K562 (cell line): ENCODE data around the gene RNF138. TPM values are rescaled to one million over a fixed set of nuclear protein-coding genes. Genes with fewer than 3 reads are reported as not detected.

Experiments used
- BCOR ChIP-seq: fragments of 450-650 bp; IDR thresholded peaks from 2 replicates; pipeline ENCODE4 v1.6.1; 2016
- BHLHE40 ChIP-seq: IDR thresholded peaks from 2 replicates; pipeline ENCODE4 v1.6.1; 2011; ENCODE audit warnings: low read length, improper control_type of control experiment
- BRF1 ChIP-seq: IDR thresholded peaks from 3 replicates; pipeline ENCODE4 v1.6.1; 2011; ENCODE audit warnings: borderline replicate concordance, mild to moderate bottlenecking; ENCODE audit not compliant: insufficient read length; ENCODE audit errors: extremely low read depth
- EHMT2 ChIP-seq: fragments of 450-650 bp; IDR thresholded peaks from 2 replicates; pipeline ENCODE4 v1.6.1; 2018; ENCODE audit warnings: antibody characterized with exemption
- HNRNPUL1 ChIP-seq: fragments of 200-400 bp; formaldehyde crosslinking; IDR thresholded peaks from 2 replicates; pipeline ENCODE4 v1.6.1; 2017; ENCODE audit warnings: low read length
- PTRF ChIP-seq: fragments of 450-650 bp; IDR thresholded peaks from 2 replicates; pipeline ENCODE4 v1.6.1; 2016; ENCODE audit warnings: mild to moderate bottlenecking, missing genetic modification characterization, missing compliant biosample characterization
- RFX7 ChIP-seq: fragments of 250-450 bp; sonication (Bioruptor Pico); IDR thresholded peaks from 2 replicates; pipeline ENCODE4 v1.5.1; 2021; ENCODE audit warnings: mild to moderate bottlenecking
- ZNF133 ChIP-seq: fragments of 250-450 bp; sonication (Bioruptor Pico); IDR thresholded peaks from 2 replicates; pipeline ENCODE4 v1.4.0; 2020; ENCODE audit warnings: mild to moderate bottlenecking
- ZNF282 ChIP-seq: sonication (generic); formaldehyde crosslinking; IDR thresholded peaks from 2 replicates; pipeline ENCODE4 v1.8.1; 2023; ENCODE audit warnings: missing genetic modification reagents
- polyA plus RNA-seq, 8 experiments: library from polyadenylated mRNA; depleted of rRNA in 4 of 8; stranded (reverse) in 5 of 8; unstranded in 3 of 8; fragments of >200 nt; fragmentation: Nextera tagmentation in 2 of 8; fragmentation: Illumina TruSeq in 1 of 8; extraction: Ambion mirVana in 2 of 8; extraction: Trizol in 1 of 8; gene quantifications; 2 replicates each; pipeline versions ENCODE4 v1.2.1 to v1.2.3, GENCODE V29; 2011 to 2014; ENCODE audit warnings: inconsistent platforms in 1 of 8, missing spikeins in 1 of 8
- total RNA-seq, 7 experiments: library from RNA; depleted of rRNA in 6 of 7; stranded (reverse); fragments of >200 nt in 6 of 7; fragmentation: Illumina TruSeq in 2 of 7; extraction: Trizol in 2 of 7; gene quantifications; 2 replicates each; pipeline versions ENCODE4 v1.2.1 to v1.2.3, GENCODE V29; 2011 to 2021; ENCODE audit warnings: low replicate concordance in 1 of 7
- TF ChIP-seq, protein P1 (sequence below), 2 experiments: IDR thresholded peaks; 2 replicates each; pipeline ENCODE4 v1.6.1; 2012; ENCODE audit warnings: improper control_type of control experiment in 2 of 2, low read depth in 2 of 2, low read length in 2 of 2, borderline replicate concordance in 1 of 2
- TF ChIP-seq, protein P2 (sequence below): fragments of 450-650 bp; IDR thresholded peaks from 2 replicates; pipeline ENCODE4 v1.6.1; 2018; ENCODE audit not compliant: partially characterized antibody
- TF ChIP-seq, protein P3 (sequence below): fragments of 200-400 bp; formaldehyde crosslinking; IDR thresholded peaks from 2 replicates; pipeline ENCODE4 v1.6.1; 2017; ENCODE audit warnings: mild to moderate bottlenecking, low read depth, low read length, moderate library complexity
- TF ChIP-seq, protein P4 (sequence below): sonication (generic); formaldehyde crosslinking; IDR thresholded peaks from 2 replicates; pipeline ENCODE4 v1.4.0; 2020; ENCODE audit warnings: mild to moderate bottlenecking, missing genetic modification reagents
- TF ChIP-seq, protein P5 (sequence below): fragments of 250-450 bp; sonication (Bioruptor Pico); IDR thresholded peaks from 2 replicates; pipeline ENCODE4 v1.5.1; 2021; ENCODE audit warnings: mild to moderate bottlenecking

RNF138 gene
- total and polyA plus RNA-seq, 9 of the 15 experiments (the other 6 are each of a cell fraction or from before 2014, with no cell fraction given): 47.6 to 100 (median 62.5) TPM

DNA sequence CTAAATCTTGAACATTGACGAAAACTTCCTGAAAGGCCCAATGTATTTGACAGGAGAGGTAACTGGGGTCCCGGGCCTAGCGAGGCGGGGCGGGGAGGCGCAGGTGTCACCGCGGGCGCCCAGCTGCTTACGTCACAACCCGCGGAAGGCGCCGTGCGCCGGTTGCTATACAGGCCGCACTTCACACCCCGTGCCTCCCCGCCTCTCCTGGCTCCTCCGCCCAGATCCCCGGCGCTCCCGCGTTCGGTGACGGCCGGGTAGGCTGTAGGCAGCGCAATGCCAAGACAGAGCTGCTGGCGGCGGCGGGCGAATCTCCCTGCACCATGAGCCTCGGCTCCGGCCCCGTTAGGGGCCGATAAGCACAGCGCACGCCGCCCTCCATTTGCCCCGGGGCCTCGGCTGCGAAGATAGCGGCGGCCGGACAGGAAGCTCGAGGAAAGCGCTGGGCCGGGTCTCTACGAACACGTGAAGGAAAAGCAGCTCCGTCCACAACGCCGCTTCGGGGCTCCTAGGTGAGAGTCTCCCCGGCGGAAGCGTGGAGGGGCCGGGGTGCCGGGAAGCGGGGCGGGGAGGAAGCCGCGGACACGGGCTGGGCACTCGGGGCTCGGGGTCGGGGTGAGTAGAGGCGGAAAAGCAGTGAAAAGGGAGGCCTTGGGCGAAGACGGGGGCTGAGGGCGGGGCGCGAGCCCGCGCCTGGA, at the start of gene RNF138 (continued):
- TF ChIP-seq, protein P1, sequence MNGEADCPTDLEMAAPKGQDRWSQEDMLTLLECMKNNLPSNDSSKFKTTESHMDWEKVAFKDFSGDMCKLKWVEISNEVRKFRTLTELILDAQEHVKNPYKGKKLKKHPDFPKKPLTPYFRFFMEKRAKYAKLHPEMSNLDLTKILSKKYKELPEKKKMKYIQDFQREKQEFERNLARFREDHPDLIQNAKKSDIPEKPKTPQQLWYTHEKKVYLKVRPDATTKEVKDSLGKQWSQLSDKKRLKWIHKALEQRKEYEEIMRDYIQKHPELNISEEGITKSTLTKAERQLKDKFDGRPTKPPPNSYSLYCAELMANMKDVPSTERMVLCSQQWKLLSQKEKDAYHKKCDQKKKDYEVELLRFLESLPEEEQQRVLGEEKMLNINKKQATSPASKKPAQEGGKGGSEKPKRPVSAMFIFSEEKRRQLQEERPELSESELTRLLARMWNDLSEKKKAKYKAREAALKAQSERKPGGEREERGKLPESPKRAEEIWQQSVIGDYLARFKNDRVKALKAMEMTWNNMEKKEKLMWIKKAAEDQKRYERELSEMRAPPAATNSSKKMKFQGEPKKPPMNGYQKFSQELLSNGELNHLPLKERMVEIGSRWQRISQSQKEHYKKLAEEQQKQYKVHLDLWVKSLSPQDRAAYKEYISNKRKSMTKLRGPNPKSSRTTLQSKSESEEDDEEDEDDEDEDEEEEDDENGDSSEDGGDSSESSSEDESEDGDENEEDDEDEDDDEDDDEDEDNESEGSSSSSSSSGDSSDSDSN (IDR thresholded peaks at IDR 0.05; ENCODE audit: borderline replicate concordance in 1 of 2, low read depth in 2 of 2, low read length in 2 of 2): peak in 1 of 2 experiments; percentile 61; a peak in 1 of 4 replicates
- TF ChIP-seq HNRNPUL1 (no peak), BRF1 (no peak), PTRF (tag) (no peak), BCOR (0 out of 2 replicates have a peak, but pooled peaks have one; percentile 40), EHMT2 (no peak), RFX7 (CRISPR knock-in tag) (no peak), ZNF282 (CRISPR knock-in tag) (0 out of 2 replicates have a peak, but pooled peaks have one; percentile 68), ZNF133 (CRISPR knock-in tag) (no peak), BHLHE40 (no peak; the same call in 1 of the 2 replicates)
- TF ChIP-seq, protein P2, sequence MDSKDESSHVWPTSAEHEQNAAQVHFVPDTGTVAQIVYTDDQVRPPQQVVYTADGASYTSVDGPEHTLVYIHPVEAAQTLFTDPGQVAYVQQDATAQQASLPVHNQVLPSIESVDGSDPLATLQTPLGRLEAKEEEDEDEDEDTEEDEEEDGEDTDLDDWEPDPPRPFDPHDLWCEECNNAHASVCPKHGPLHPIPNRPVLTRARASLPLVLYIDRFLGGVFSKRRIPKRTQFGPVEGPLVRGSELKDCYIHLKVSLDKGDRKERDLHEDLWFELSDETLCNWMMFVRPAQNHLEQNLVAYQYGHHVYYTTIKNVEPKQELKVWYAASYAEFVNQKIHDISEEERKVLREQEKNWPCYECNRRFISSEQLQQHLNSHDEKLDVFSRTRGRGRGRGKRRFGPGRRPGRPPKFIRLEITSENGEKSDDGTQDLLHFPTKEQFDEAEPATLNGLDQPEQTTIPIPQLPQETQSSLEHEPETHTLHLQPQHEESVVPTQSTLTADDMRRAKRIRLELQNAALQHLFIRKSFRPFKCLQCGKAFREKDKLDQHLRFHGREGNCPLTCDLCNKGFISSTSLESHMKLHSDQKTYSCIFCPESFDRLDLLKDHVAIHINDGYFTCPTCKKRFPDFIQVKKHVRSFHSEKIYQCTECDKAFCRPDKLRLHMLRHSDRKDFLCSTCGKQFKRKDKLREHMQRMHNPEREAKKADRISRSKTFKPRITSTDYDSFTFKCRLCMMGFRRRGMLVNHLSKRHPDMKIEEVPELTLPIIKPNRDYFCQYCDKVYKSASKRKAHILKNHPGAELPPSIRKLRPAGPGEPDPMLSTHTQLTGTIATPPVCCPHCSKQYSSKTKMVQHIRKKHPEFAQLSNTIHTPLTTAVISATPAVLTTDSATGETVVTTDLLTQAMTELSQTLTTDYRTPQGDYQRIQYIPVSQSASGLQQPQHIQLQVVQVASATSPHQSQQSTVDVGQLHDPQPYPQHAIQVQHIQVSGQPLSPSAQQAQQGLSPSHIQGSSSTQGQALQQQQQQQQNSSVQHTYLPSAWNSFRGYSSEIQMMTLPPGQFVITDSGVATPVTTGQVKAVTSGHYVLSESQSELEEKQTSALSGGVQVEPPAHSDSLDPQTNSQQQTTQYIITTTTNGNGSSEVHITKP: no peak
- TF ChIP-seq, protein P3, sequence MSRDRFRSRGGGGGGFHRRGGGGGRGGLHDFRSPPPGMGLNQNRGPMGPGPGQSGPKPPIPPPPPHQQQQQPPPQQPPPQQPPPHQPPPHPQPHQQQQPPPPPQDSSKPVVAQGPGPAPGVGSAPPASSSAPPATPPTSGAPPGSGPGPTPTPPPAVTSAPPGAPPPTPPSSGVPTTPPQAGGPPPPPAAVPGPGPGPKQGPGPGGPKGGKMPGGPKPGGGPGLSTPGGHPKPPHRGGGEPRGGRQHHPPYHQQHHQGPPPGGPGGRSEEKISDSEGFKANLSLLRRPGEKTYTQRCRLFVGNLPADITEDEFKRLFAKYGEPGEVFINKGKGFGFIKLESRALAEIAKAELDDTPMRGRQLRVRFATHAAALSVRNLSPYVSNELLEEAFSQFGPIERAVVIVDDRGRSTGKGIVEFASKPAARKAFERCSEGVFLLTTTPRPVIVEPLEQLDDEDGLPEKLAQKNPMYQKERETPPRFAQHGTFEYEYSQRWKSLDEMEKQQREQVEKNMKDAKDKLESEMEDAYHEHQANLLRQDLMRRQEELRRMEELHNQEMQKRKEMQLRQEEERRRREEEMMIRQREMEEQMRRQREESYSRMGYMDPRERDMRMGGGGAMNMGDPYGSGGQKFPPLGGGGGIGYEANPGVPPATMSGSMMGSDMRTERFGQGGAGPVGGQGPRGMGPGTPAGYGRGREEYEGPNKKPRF: no peak
- TF ChIP-seq, protein P4, sequence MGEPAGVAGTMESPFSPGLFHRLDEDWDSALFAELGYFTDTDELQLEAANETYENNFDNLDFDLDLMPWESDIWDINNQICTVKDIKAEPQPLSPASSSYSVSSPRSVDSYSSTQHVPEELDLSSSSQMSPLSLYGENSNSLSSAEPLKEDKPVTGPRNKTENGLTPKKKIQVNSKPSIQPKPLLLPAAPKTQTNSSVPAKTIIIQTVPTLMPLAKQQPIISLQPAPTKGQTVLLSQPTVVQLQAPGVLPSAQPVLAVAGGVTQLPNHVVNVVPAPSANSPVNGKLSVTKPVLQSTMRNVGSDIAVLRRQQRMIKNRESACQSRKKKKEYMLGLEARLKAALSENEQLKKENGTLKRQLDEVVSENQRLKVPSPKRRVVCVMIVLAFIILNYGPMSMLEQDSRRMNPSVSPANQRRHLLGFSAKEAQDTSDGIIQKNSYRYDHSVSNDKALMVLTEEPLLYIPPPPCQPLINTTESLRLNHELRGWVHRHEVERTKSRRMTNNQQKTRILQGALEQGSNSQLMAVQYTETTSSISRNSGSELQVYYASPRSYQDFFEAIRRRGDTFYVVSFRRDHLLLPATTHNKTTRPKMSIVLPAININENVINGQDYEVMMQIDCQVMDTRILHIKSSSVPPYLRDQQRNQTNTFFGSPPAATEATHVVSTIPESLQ (CRISPR knock-in tag): peak; percentile 60; the same call in 1 of the 2 replicates
- TF ChIP-seq, protein P5, sequence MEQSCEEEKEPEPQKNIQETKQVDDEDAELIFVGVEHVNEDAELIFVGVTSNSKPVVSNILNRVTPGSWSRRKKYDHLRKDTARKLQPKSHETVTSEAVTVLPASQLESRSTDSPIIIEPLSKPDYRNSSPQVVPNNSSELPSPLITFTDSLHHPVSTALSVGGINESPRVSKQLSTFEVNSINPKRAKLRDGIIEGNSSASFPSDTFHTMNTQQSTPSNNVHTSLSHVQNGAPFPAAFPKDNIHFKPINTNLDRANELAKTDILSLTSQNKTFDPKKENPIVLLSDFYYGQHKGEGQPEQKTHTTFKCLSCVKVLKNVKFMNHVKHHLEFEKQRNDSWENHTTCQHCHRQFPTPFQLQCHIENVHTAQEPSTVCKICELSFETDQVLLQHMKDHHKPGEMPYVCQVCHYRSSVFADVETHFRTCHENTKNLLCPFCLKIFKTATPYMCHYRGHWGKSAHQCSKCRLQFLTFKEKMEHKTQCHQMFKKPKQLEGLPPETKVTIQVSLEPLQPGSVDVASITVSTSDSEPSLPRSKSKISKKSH: no peak
